ENCODE measurements around the gene ALDH1L1.

Gene ALDH1L1

GRCh38 chr3:126117786-126118185 lies 62.6 kb downstream of the ALDH1L1 start:
- DNase-seq (ENCODE audit: insufficient read length, low spot score), result no peak
- TF ChIP-seq CTCF (IDR thresholded peaks at IDR 0.05; ENCODE audit: insufficient read depth, missing control alignments), result no peak
- no peak for FAIRE-seq

GRCh38 chr3:126117212-126117611 lies 63.2 kb downstream of the ALDH1L1 start:
- FAIRE-seq, result no peak

GRCh38 chr3:126116526-126116925 lies 63.9 kb downstream of the ALDH1L1 start:
- TF ChIP-seq CTCF (IDR thresholded peaks at IDR 0.05; ENCODE audit: insufficient read depth, missing control alignments), result no peak
- DNase-seq (ENCODE audit: insufficient read length, low spot score), result no peak
- no peak for FAIRE-seq

More at GRCh38 chr3:126117212-126117611, 63.2 kb downstream of the ALDH1L1 start:
- TF ChIP-seq CTCF (IDR thresholded peaks at IDR 0.05; ENCODE audit: insufficient read depth, missing control alignments), result no peak
- no peak for DNase-seq (ENCODE audit: insufficient read length, low spot score)

GRCh38 chr3:126114443-126115386 lies 65.7 kb downstream of the ALDH1L1 start:
- DNase-seq (ENCODE audit: insufficient read length, low spot score), result no peak
- no peak for FAIRE-seq
- no peak for TF ChIP-seq CTCF (IDR thresholded peaks at IDR 0.05; ENCODE audit: insufficient read depth, missing control alignments)

GRCh38 chr3:126113733-126114442 lies 66.5 kb downstream of the ALDH1L1 start:
- FAIRE-seq, result no peak

GRCh38 chr3:126113238-126113555 lies 67.2 kb downstream of the ALDH1L1 start:
- no peak for TF ChIP-seq CTCF (IDR thresholded peaks at IDR 0.05; ENCODE audit: insufficient read depth, missing control alignments)
- FAIRE-seq (no peak), DNase-seq (ENCODE audit: insufficient read length, low spot score) (no peak)

More at GRCh38 chr3:126113733-126114442, 66.5 kb downstream of the ALDH1L1 start:
- DNase-seq (ENCODE audit: insufficient read length, low spot score), result no peak
- no peak for TF ChIP-seq CTCF (IDR thresholded peaks at IDR 0.05; ENCODE audit: insufficient read depth, missing control alignments)

Measured in D721Med (cell line).